Measurements from ENCODE around the gene DGKI. TPM values are rescaled to one million over a fixed set of nuclear protein-coding genes. Genes with fewer than 3 reads are reported as not detected.

Gene DGKI
- total and polyA plus RNA-seq, 2 experiments from 2014 or later = 0.16 to 1.0 TPM

DNA sequence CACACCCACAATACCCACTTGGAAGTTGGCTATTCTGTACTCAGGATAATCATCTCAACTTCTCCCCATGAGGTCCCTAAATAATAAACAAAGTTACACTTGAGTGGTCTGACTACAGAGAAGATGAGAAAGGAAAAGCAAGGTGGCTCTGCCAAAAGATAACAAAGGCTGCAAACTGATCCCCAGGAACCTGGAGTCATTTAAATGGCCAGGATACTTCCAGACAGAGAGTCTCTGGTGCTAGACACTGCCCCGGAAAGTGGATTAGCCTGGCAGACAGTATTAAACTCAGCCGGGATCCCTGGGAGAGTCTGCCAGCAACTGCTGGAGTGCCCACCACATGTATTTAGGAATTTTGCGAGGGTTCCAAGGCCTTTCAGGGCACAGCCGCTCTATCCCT is 93.7 kb downstream of the DGKI start:
- H3K9me2 ChIP-seq (ENCODE audit: insufficient read depth) = no peaks in the 10 kb centered on the region
- Mint-ChIP-seq H3K4me3 (no peak overlapping the region), H3K9me3 (peaks cover 4% of the 10 kb centered on the region; the same call in 1 of the 3 replicates), H3K36me3 (ENCODE audit: low read depth) (0 out of 3 replicates have a peak, but pooled peaks cover 3% of the 10 kb centered on the region), H3K27ac (no peak overlapping the region), H3K4me1 (peaks cover 32% of the 10 kb centered on the region), H3K27me3 (ENCODE audit: insufficient read depth, low read depth, poor library complexity) (peaks cover 10% of the 10 kb centered on the region)
- H3K4me2 ChIP-seq = no peak overlapping the region
- TF ChIP-seq EZH2phosphoT487 (IDR thresholded peaks at IDR 0.05; ENCODE audit: unreplicated experiment) (no peak), EZH2 (IDR thresholded peaks at IDR 0.05; ENCODE audit: low read depth, unreplicated experiment) (no peak), ETS1 (IDR thresholded peaks at IDR 0.05) (no peak), STAT1 (IDR thresholded peaks at IDR 0.05; ENCODE audit: unreplicated experiment) (no peak), JUNB (IDR thresholded peaks at IDR 0.05; ENCODE audit: unreplicated experiment) (no peak), ZNF114 (CRISPR knock-in tag; IDR thresholded peaks at IDR 0.05) (no peak), NANOG (IDR thresholded peaks at IDR 0.05; ENCODE audit: borderline replicate concordance) (no peak), POLR2AphosphoS5 (IDR thresholded peaks at IDR 0.05; ENCODE audit: low read depth) (no peak), ZNF462 (CRISPR knock-in tag; IDR thresholded peaks at IDR 0.05) (no peak), ZNF331 (CRISPR knock-in tag; IDR thresholded peaks at IDR 0.05; ENCODE audit: low read depth) (no peak), CTCF (conservative IDR thresholded peaks at IDR 0.05; ENCODE audit: low read depth in 2 of 2) (no peak), CREB1 (CRISPR knock-in tag; IDR thresholded peaks at IDR 0.05; ENCODE audit: low read depth) (no peak)
- TF ChIP-seq, protein P1, sequence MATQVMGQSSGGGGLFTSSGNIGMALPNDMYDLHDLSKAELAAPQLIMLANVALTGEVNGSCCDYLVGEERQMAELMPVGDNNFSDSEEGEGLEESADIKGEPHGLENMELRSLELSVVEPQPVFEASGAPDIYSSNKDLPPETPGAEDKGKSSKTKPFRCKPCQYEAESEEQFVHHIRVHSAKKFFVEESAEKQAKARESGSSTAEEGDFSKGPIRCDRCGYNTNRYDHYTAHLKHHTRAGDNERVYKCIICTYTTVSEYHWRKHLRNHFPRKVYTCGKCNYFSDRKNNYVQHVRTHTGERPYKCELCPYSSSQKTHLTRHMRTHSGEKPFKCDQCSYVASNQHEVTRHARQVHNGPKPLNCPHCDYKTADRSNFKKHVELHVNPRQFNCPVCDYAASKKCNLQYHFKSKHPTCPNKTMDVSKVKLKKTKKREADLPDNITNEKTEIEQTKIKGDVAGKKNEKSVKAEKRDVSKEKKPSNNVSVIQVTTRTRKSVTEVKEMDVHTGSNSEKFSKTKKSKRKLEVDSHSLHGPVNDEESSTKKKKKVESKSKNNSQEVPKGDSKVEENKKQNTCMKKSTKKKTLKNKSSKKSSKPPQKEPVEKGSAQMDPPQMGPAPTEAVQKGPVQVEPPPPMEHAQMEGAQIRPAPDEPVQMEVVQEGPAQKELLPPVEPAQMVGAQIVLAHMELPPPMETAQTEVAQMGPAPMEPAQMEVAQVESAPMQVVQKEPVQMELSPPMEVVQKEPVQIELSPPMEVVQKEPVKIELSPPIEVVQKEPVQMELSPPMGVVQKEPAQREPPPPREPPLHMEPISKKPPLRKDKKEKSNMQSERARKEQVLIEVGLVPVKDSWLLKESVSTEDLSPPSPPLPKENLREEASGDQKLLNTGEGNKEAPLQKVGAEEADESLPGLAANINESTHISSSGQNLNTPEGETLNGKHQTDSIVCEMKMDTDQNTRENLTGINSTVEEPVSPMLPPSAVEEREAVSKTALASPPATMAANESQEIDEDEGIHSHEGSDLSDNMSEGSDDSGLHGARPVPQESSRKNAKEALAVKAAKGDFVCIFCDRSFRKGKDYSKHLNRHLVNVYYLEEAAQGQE (IDR thresholded peaks at IDR 0.05; ENCODE audit: unreplicated experiment) = no peak
- H3K27me3 ChIP-seq (ENCODE audit: insufficient read depth) = no peaks in the 10 kb centered on the region
- ATAC-seq = no peak; the same call in 2 of the 3 replicates
- no peaks in the 10 kb centered on the region for H3K79me2 ChIP-seq (replicated peaks; ENCODE audit: insufficient read depth)
- peaks cover 38% of the 10 kb centered on the region for H3K4me1 ChIP-seq (ENCODE audit: insufficient read depth)
- no peaks in the 10 kb centered on the region for H3K36me3 ChIP-seq (ENCODE audit: insufficient read depth)
- H3K27ac ChIP-seq (ENCODE audit: low read depth) = no peak overlapping the region
- no peaks in the 10 kb centered on the region for H3F3A ChIP-seq (replicated peaks; ENCODE audit: low read depth)
- DNase-seq (ENCODE audit: low spot score) = no peak
- no peak overlapping the region for H3K4me3 ChIP-seq
- H2AFZ ChIP-seq = no peak overlapping the region
- H4K20me1 ChIP-seq (replicated peaks; ENCODE audit: insufficient read depth) = no peaks in the 10 kb centered on the region

Data from GM23338 (cell line).